GM21529 (cell line): ENCODE data around the gene CHPT1.
"Not testable (repeated sequence)": the region's sequence is repeated elsewhere in the genome, so short reads cannot be mapped to it uniquely, and the experiment has no call there.

Source experiments
- ATAC-seq: cut with Tn5 transposase; IDR thresholded peaks from one replicate; pipeline ENCODE4 v1.9.1; 2021; ENCODE audit not compliant: unreplicated experiment

CHPT1 gene

DNA sequence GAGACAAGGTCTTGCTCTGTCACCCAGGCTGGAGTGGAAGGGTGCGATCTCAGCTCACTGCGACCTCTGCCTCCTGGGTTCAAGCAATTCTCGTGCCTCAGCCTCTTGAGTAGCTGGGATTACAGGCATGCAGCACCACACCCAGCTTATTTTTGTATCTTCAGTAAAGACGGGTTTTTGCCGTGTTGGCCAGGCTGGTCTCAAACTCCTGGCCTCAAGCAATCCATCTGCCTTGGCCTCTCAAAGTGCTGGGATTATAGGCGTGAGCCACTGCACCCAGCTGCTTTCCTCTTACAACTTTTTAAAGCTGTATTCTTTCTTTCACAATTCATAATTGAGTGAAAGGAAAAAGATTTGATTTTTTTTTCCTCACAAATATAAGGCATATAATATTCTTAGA, 15.8 kb upstream of the CHPT1 start:
- not testable (repeated sequence) for ATAC-seq

DNA sequence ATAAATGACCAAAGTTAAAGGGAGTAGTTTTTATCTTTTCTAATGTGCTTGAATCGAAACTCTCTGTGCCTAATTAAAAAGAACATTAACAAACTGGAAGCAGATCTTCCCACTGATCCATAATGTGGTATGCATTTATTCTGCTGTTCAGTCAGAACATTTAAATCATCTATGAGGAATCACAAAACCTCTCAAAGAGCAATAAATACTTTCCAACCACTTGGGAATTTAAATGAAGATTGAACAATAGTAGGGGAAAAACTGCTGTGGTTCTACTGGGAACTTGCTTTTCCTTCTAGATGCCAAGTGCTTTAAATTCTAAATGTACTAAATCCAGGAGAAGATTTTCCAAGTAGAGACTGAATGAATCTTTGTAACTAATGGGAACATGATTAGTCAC, 12.3 kb upstream of the CHPT1 start:
- ATAC-seq = no peak

DNA sequence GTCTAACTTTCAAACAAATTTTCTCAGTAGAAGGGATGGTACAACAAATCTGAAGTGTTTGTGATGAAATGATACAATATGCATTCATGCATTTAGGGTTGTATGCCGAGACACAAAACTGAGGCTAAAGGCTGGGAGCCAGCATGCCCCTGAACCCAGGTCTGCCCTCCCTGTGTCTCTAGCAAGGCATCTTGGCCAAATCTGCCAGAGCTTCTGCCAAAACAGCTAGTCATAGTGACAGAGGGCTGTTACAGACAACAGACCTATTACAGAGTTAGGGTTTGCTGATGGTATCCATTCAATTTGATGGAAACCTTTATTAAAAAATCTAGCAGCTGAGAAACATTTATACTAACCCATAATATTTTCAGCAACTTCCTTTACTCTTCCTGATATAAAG, 11.3 kb upstream of the CHPT1 start:
- no peak for ATAC-seq

- no peak for ATAC-seq
These were observed 6.8 kb upstream of the CHPT1 start for GRCh38 chr12:101690544-101691098.

GRCh38 chr12:101691503-101692096, 5.8 kb upstream of the CHPT1 start:
- ATAC-seq = no peak

DNA sequence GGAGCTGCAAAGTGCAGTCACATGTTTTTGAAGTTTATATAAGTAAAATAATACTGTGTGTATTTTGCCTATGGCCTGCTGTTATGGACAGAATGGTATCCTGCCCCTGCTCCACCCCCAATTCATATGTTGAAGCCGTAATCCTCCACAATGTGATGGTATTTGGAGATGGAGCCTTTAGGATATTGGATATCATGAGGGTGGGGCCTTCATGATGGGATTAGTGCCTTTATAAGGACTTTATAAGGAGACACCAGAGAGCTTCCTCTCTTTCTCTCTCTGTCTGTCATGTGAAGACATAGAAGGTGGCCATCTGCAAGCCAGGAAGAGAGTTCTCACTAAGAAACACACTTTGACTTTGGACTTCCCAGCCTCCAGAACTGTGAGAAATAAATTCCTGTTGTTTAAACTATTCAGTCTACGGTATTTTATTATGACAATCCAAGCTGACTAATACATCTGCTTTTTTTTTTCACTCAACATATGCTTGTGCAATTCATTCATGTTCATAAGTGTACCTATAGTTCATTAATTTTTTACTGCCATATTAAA, 3.1 kb upstream of the CHPT1 start:
- no peak for ATAC-seq

- ATAC-seq = no peak
These were observed 2.5 kb upstream of the CHPT1 start for GRCh38 chr12:101694986-101695385.

- ATAC-seq = no peak
These were observed 1.7 kb upstream of the CHPT1 start for GRCh38 chr12:101695706-101696105.

DNA sequence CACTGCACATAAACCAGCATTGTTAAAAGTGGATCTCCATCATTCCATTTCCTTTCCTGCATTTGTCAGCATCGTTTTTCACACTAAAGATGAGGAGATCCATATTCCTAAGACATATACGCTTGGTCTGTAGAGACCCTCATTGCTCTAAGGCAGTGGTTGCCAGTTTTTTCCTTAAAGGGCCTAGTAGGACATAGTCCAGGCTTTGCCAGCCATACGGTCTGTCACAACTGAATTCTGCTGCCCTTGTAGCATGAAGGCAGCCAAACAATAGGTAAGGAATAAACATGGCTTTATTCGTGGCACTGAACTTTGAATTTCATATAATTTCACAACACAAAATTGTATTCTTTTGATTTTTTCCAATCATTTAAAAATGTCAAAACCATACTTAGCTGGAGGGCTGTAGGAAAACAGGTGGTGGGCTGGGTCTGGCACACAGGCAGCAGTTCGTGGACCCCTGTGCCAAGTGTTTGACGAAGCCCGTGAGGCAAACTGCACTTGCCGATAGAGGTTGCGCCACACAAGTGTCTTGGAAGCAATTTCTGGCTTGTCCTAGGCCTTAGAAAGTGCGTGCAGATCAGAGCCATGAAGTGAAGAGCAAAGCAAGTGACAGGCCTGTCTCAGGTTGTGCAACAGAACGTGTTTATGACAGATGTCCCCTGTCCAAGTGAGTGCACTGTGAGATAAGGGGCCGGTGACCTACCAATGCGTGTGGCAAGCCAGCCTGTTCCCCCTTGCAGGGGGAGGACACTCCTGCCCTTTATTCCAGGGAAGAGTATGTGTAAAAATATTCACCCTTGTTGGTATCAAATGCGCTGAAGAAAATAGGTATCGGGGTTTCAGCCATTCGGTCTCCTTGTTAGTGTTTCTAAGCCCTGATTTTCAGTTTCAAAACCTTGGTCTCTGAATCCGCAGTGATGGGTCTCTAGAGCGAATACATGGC, 916 bp upstream of the CHPT1 start:
- peak; percentile 36 for ATAC-seq

DNA sequence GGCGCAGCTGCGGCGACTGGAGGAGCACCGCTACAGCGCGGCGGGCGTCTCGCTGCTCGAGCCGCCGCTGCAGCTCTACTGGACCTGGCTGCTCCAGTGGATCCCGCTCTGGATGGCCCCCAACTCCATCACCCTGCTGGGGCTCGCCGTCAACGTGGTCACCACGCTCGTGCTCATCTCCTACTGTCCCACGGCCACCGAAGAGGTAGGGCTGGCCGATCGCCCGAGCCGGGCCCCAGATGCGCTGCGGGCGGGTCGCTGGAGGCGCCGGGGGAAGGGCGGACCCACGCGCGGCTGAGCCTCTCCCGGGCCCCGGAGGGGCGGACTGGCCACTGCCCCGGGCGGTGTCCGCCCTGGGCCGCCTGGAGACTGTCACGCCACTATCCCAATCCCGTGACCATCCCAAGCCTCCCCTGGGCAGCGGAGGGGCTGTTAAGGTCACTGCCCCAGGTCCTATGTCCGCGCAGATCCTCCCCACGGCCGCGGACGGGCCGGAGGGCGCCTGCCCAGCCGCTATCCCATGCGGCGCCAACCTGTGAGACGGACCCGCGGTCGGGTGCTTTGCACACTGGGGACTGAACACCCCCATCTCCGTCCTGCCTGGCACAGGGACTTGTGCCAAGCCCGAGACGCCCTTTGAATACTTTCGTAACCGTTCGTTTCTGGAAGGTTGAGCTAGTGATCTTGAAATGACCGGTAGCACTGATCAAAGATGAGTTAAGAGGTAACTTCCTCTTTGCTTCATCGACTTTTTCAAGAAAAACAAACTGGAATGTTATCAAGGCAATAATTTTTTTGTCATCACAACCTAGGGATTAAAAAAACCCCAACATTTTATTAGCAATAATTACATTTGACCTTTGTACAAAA, 725 bp downstream of the CHPT1 start:
- ATAC-seq = peak; percentile 33

GRCh38 chr12:101698800-101699347, 1.4 kb downstream of the CHPT1 start:
- no peak for ATAC-seq

GRCh38 chr12:101700299-101700820, 2.9 kb downstream of the CHPT1 start:
- no peak for ATAC-seq

- ATAC-seq = no peak
These were observed 6.0 kb downstream of the CHPT1 start for GRCh38 chr12:101703487-101703886.

DNA sequence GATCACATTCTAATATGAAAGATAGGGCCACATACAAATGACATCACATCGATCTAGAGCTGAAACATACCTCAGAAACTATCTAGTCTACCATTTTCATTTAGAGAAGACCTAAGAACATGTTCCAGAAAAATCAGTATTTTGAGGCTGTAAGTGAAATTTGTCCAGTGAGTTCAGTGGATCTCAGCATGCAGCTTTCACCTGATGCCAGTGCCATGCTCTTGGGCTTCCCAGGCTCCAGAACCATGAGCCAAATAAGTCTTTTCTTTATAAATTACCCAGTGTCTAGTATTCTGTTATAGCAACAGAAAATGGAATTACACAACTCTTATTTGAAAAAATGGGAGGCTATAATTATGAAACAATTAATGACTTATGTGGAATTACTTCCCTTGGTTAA, 9.0 kb downstream of the CHPT1 start:
- no peak for ATAC-seq

- ATAC-seq = no peak
These were observed 9.8 kb downstream of the CHPT1 start for GRCh38 chr12:101707131-101707782.

DNA sequence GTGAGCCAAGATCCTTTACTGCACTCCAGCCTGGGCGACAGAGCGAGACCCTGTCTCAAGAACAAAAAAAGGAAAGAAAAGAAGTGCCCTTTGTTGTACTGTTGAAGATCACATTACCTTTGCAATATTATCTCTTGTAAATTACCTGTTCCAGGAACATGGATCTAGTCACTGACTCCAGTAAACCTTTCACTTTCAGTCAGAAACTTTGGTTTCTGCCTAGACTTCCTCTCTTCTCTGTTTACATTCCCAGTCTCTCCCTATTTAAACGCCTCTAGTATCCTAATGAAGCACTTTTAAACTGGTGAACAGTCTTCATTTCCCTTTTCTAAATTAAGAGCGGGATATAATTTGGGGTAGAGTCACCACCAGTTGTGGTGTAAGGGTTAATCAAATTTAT, 12.8 kb downstream of the CHPT1 start:
- no peak for ATAC-seq

DNA sequence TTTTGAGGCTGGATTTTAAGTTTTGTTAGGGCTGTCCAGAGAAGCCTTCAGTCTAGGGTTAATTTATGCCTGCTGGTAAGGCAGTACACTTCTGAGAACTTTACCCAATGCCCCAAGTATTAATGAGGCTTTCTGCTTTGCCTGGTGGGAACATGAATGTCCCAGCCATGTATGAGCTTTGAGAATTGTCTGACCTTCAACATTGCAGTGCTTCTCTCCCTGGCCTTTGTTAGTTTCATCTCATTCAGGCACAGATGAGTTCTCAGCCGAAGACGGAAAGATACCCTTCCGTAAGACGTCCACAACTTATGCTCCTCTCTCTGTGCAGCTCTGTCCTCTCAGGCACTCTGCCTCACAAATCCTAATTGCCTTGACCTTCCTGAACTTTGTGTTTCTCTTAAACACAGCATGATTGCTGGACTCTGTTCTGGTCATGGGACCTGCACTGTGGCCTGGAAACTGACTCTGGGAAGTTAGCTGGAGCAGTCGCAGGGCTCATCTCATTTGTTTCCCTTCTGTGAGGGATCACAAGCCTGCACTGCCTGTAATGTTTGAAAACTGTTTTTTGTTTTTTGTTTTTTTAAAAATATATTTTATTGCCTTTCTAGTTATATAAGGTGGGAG, 15.7 kb downstream of the CHPT1 start:
- ATAC-seq = no peak

DNA sequence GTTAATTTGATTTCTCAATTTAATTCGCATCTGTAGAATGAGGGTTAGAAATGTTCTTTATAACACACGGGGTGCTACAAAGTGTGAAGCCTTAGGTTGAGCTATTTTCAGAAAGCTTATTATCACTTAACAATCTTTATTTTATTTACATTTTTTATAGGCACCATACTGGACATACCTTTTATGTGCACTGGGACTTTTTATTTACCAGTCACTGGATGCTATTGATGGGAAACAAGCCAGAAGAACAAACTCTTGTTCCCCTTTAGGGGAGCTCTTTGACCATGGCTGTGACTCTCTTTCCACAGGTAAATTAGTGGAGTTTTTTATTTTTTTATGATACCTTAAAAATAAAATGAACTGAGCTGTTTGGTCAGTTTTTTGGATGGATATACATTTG, 16.5 kb downstream of the CHPT1 start:
- no peak for ATAC-seq

DNA sequence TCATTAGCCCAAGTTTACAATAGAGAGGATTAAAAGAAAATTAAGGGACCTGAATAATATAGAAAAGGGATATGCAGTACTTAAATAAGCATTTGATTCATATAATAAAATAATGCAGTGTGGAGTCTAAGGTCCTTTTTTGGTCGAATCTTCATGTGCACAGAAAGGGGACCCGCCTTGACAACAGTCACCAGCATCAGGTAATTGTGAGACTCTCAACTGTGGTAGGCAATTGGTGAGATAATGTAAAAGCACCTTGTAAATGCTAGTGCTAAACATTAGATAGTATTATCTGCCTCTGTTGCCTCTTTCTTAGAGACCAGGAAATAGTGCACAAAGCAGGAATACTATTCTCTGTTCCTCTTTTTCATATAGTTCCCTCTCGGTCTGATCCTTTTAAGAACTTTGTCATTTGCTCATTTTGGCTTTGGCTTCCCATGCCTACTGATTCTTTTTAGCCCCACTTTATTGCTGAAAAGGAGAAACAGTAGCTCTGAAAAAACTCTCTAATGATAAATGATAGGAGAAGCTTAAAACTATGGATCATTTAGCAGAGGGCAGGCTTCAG, 17.5 kb downstream of the CHPT1 start:
- ATAC-seq = no peak
